ENCODE measurements around the gene LMBR1L.

The LMBR1L gene

DNA sequence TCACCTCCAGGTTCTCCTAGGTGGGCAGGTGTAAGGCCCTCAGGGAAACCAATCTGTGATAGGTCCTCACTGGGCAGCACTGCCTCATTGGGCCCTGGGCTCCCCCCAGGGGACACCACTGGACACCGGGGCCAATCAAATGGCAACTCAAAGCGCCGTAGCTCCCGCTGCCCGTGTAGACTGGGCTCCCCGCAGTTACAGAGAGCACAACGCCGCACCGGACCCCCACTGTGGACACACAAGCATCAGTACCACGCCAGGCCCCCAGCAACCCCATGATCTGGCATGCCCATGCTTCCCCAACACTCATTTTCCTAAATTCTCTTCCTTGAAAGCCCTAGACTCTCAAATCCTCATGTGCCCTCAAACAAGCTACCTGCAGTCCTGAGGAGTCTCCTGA lies 56.1 kb downstream of the LMBR1L start:
- DNase-seq (ENCODE audit: low spot score), result no peak
- no peak for FAIRE-seq

DNA sequence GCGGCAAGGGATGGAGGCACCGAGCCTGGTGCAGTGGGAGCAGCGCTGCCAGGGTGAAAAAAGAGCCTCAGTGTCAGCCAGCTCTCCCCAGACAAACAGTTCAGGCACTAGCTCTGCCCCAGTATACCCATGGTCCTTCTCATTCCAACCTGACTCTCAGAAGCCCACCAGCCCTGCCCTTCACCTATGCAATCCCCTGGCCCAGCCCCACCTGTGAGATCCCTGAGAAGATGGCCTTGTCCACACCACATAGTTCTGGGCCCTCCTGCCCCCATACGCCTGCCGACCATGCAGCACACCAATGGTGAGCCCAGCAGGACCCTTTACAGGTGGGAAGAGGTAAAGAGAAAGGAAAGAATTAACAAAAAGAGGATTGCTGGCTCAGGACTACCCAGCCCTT lies 56.6 kb downstream of the LMBR1L start:
- no peak for DNase-seq (ENCODE audit: low spot score)
- FAIRE-seq, result no peak

DNA sequence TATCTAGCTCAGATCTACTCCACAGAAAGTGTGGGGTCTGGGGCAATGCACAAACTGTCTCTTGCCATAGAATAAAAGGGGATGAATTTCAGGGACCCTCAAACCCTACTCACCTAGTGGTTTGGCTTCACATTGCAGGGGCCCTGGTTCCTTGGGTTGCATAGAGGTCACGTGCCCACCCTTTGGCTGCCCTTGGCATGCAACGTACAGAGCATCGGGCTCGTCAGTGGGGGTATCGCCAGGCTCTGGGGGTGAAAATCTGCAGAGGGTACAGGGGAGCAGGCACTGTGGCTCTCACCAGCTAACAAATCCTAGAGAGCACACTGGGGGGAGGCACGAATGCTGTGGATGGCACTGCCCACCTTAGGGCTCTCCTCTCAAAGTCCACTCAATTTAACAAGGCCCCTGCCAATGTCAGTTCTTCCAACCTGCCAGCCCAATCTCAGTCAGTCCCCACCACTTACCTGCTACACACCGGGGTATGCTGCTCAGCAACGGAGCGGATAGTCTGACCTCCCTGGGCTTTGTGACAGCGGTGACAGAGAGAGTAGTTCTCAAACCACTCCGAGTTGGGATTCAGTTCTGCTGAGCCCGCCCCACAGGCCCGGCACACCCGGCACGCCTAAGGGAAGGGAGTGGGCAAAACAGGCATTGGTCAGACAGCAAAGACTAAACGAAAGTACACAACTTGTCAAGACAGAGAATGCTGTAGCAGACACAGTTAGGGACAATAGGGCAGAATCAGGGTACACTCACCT lies 58.0 kb downstream of the LMBR1L start:
- DNase-seq (ENCODE audit: low spot score), result no peak
- FAIRE-seq, result no peak

DNA sequence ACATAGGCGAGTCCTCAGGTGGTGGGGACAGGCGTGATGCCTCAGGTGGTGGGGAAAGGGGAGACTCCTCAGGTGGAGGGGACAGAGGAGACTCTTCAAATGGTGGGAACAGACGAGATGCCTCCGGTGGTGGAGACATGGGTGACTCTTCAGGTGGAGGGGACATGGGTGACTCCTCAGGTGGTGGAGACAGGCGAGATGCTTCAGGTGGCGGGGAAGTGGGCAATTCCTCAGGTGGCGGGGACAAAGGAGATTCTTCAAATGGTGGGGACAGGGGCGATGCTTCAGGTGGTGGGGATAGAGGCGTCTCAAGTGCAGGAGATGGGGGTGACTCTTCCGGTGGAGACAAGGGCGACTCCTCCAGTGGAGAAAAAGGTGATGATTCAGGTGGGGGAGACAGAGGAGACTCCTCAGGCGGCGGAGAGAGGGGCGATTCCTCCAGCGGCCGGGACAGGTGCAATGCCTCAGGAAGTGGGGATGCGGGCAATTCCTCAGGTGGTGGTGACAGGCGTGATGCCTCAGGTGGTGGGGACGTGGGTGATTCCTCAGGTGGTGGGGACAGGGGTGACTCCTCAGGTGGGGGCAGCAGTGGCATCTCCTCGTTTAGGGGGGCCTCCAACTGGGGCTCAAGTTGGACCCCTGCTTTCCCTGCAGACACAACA lies 58.7 kb downstream of the LMBR1L start:
- no peak for FAIRE-seq
- DNase-seq (ENCODE audit: low spot score), result no peak

DNA sequence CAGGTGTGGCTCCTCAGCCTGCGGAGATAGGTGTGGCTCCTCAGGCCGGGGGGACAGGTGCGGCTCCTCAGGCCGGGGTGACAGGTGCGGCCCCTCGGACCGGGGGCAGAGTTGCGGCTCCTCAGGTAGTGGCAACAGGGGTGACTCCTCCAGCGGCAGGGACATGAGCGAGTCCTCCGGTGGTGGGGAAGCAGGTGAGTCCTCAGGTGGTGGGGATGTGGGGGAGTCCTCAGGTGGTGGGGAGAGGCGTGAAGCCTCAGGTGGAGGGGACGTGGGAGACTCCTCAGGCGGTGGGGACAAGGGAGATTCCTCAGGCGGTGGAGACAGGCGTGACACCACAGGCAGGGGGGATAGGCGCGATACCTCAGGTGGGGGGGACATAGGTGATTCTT lies 59.3 kb downstream of the LMBR1L start:
- FAIRE-seq (no peak), DNase-seq (ENCODE audit: low spot score) (no peak)

DNA sequence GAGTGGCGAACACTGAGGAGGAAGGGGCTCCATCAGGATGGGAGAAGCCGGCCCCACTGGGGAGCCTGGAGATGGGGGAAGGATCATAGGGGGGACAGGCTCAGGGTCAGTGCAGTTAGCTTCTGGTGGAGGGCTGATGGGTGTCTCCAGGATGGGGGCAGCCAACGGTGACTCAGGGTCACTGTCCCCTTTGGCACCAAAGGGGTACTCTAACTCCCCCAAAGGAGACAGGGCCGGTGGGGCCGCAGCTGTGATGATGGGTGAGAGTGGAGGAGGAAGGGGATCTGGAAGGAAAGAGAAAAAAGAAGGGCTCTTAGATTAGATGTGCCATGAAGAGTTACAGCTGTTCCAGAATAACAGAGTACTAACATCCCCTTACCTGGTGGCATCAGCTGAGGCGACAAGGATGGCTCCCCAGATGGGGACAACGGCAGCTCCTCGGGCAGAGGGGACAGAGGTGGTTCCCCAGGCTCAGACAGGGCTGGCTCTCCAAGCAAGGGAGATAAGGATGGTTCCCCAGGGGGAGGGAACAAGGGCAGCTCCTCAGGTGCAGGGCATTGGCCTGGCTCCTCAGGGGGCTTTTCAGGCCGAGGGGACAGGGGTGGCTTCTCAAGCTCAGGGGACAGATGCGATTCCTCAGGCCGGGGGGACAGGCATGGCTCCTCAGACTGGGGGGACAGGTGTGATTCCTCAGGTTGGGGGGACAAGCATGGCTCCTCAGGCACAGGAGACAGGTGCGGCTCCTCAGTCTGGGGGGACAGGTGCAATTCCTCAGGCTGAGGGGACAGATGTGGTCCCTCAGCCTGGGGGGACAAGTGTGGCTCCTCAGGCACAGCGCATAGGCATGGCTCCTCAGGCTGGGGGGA lies 59.9 kb downstream of the LMBR1L start:
- no peak for FAIRE-seq

DNA sequence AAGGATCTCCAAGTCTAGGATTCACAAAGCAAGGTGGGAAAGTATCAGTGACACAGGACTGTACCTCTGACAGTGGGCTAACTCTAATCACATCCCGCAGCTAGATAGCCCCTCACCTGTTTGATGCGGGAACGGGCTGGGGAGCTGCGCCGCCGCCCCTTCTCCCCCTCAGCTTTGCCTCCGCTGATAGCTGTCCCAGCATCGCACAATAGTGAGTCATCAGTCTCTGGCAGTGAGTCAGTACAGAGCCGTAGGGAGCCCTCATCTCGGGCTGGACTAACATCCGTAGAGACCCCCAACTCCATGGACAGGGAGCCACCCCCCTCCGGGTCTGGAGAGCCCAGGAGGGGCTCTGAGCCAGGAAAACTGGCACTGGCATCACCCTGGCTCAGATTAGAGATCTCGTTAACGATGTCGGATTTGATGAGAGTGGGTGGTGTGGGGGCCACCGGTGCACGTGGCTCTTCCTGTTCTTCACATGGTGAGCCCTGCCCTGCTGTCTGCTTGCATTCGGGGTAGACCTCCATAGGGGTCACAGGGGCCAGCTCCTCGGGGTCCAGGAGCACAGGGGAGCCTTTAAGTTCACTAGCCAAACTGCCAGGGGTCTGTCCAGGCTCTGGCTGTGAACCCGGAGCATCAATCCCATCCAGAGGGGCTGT lies 61.0 kb downstream of the LMBR1L start:
- no peak for FAIRE-seq

More for the DNA sequence above, 59.9 kb downstream of the LMBR1L start:
- DNase-seq (ENCODE audit: low spot score), result no peak

DNA sequence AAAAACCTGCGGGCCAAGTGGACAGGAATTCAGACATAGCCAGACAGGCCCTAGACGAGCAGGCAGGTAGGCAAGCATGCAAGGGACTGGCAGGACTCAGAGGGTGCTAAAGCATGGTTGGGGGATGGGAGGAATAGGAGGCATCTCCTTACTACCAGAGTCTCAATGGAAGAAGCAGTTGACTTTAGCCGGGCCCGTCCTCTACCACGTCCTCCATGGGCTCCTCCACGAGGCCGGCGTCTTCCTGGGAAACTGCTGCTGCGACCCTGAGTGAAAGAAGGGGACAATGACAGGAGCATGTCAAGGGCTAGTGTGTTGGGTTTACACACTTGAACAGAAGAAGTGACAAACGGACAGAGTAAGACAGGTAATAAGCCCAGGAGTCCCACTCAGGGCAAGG lies 61.7 kb downstream of the LMBR1L start:
- DNase-seq (ENCODE audit: low spot score) (no peak), FAIRE-seq (no peak)

More for the DNA sequence above, 61.0 kb downstream of the LMBR1L start:
- no peak for DNase-seq (ENCODE audit: low spot score)

Measured in RCC 7860 (cell line).